GM13977 (cell line): ENCODE data around the gene BRCA2.
"Not testable (repeated sequence)": the region's sequence is repeated elsewhere in the genome, so short reads cannot be mapped to it uniquely, and the experiment has no call there.

Source experiments
- DNase-seq: peaks from one replicate; pipeline ENCODE4 v3.0.0; 2012; ENCODE audit warnings: low spot score
- CTCF ChIP-seq: IDR thresholded peaks from 2 replicates; pipeline ENCODE4 v1.5.1; 2012; ENCODE audit warnings: mild to moderate bottlenecking, control low read depth; ENCODE audit not compliant: insufficient read depth; ENCODE audit errors: extremely low read depth, missing control alignments
- in situ Hi-C: fragments of 300-500 bp; cut with MboI; formaldehyde crosslinking; loops from one replicate; pipeline ENCODE4 v1.12.0; 2022; ENCODE audit warnings: low sequenced_read_pairs, low pct_unique_long_range_greater_than_20kb, mixed read lengths, inconsistent platforms; ENCODE audit not compliant: unreplicated experiment

Gene BRCA2

GRCh38 chr13:32340914-32341313 is 25.6 kb downstream of the BRCA2 start:
- no peak for DNase-seq
- no peak for TF ChIP-seq CTCF
- in situ Hi-C loops = no loop called here

- no peak for TF ChIP-seq CTCF
- in situ Hi-C loops = no loop called here
- DNase-seq = no peak
Observed at GRCh38 chr13:32347651-32348050, 32.3 kb downstream of the BRCA2 start.

- DNase-seq, in situ Hi-C loops: not testable (repeated sequence)
Observed at GRCh38 chr13:32350839-32351441, 35.6 kb downstream of the BRCA2 start.

GRCh38 chr13:32354040-32354439 is 38.7 kb downstream of the BRCA2 start:
- in situ Hi-C loops = no loop called here
- no peak for DNase-seq
- TF ChIP-seq CTCF = no peak

- DNase-seq, in situ Hi-C loops: not testable (repeated sequence)
Observed at GRCh38 chr13:32355935-32356334, 40.6 kb downstream of the BRCA2 start.

GRCh38 chr13:32362574-32362973 is 47.3 kb downstream of the BRCA2 start:
- in situ Hi-C loops = no loop called here
- TF ChIP-seq CTCF = no peak
- no peak for DNase-seq

- in situ Hi-C loops = no loop called here
- no peak for TF ChIP-seq CTCF
- no peak for DNase-seq
Observed at GRCh38 chr13:32370805-32371204, 55.5 kb downstream of the BRCA2 start.
